Lower lobe of right lung (tissue), 2 donors: ENCODE data around the gene STOML3. TPM values are rescaled to one million over a fixed set of nuclear protein-coding genes. Genes with fewer than 3 reads are reported as not detected.

Experiments used
- ATAC-seq, 2 donors: fragments of 200-7000 bp; cut with Tn5 transposase; one replicate each; pipeline ENCODE4 v1.9.1; 2020 to 2022; ENCODE audit warnings: mild to moderate bottlenecking in 2 of 2, moderate library complexity in 2 of 2
- DNase-seq: peaks from one replicate; pipeline ENCODE4 v3.0.0-alpha.2; 2020
- H3K27ac ChIP-seq: fragments of 200-600 bp; one replicate; pipeline ENCODE4 v1.8.0; 2022
- H3K27me3 ChIP-seq: fragments of 200-600 bp; one replicate; pipeline ENCODE4 v1.8.0; 2022; ENCODE audit warnings: low read depth
- H3K36me3 ChIP-seq: fragments of 200-600 bp; one replicate; pipeline ENCODE4 v1.8.0; 2022; ENCODE audit warnings: mild to moderate bottlenecking
- H3K4me1 ChIP-seq: fragments of 200-600 bp; one replicate; pipeline ENCODE4 v1.8.0; 2022
- H3K4me3 ChIP-seq: fragments of 200-600 bp; one replicate; pipeline ENCODE4 v1.8.0; 2022; ENCODE audit warnings: mild to moderate bottlenecking
- H3K9me3 ChIP-seq: fragments of 200-600 bp; one replicate; pipeline ENCODE4 v1.8.0; 2022
- CTCF ChIP-seq: fragments of 200-600 bp; IDR thresholded peaks from one replicate; pipeline ENCODE4 v1.8.0; 2022; ENCODE audit warnings: antibody characterized with exemption, mild to moderate bottlenecking
- intact Hi-C: fragments of 100-400 bp; cut with DNase I; formaldehyde crosslinking; loops from one replicate; pipeline ENCODE4 v1.11.0; 2022
- total RNA-seq: library from RNA; stranded (reverse); fragmentation: NEBNext Ultra II Directional; extraction: Animal tissue kit (Norgen Biotek cat#: 25700); gene quantifications from one replicate; pipeline ENCODE4 v1.2.1, GENCODE V29; 2021
- donor health status: DM: no; HTN: yes; CAD: no; lungs with severe emphysema.

Gene STOML3
- total RNA-seq, 1 donor from 2014 or later = 2.7 TPM

- no peak for DNase-seq
- Histone ChIP-seq H3K4me1 (no peaks in the 10 kb centered on the region), H3K36me3 (no peaks in the 10 kb centered on the region), H3K4me3 (no peak overlapping the region), H3K27me3 (no peaks in the 10 kb centered on the region), H3K9me3 (no peaks in the 10 kb centered on the region), H3K27ac (no peak overlapping the region)
- no peak for ATAC-seq
- no peak for TF ChIP-seq CTCF
- intact Hi-C loops = no loop called here
These were observed 23.2 kb downstream of the STOML3 start for GRCh38 chr13:38967446-38967845.

DNA sequence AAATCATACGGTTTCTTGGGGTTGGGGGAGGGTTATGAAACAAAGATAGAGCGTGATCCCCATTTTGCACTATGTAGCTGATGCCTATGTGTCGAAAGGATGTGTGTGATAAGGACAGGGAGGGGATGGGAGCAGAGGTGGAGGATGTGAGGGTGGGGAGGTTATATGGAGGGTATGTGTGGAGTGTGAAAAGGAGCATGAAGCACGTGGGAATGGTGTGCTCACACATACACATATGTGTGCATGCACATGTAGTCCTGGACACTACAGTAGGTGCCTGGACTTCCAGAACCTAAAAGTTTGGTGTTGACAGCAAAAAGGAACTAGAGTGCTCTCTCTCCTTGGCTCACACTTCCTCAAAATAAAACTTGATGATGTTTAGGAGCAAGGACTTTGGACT is 25.4 kb downstream of the STOML3 start:
- ATAC-seq = no peak
- TF ChIP-seq CTCF = no peak
- intact Hi-C loops = no loop called here

DNA sequence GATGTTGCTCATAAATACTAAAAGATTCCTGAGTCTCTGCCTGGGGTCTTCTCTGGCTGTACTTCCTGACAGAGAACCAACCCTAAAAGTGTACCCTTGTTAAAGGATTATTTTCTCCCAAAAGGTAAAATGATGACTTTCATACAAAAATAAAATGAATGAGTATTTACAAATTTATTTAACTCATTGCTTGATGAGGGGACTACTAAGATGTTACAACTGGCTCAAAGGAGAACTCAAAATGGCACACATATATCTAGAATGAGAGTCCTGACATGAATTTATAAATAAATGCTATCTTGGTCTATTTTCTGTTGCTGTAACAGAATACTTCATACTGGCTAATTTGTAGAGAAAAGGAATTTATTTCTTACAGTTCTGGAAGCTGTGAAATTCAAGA is 30.5 kb downstream of the STOML3 start:
- intact Hi-C loops = no loop called here
- no peaks in the 10 kb centered on the region for H3K9me3 ChIP-seq
- no peak overlapping the region for H3K4me3 ChIP-seq
- no peaks in the 10 kb centered on the region for H3K4me1 ChIP-seq
- DNase-seq (no peak), ATAC-seq (no peak)
- TF ChIP-seq CTCF = no peak
- no peaks in the 10 kb centered on the region for H3K27me3 ChIP-seq
- no peak overlapping the region for H3K27ac ChIP-seq
- H3K36me3 ChIP-seq = no peaks in the 10 kb centered on the region

More for the DNA sequence above, 25.4 kb downstream of the STOML3 start:
- H3K9me3 ChIP-seq = no peaks in the 10 kb centered on the region
- no peak overlapping the region for H3K27ac ChIP-seq
- no peak for DNase-seq
- H3K4me1 ChIP-seq = no peaks in the 10 kb centered on the region
- H3K27me3 ChIP-seq = no peaks in the 10 kb centered on the region
- no peak overlapping the region for H3K4me3 ChIP-seq
- H3K36me3 ChIP-seq = no peaks in the 10 kb centered on the region

GRCh38 chr13:38957794-38958592 is 32.6 kb downstream of the STOML3 start:
- Histone ChIP-seq H3K36me3 (no peaks in the 10 kb centered on the region), H3K27me3 (no peaks in the 10 kb centered on the region), H3K9me3 (no peaks in the 10 kb centered on the region), H3K27ac (no peak overlapping the region), H3K4me1 (no peaks in the 10 kb centered on the region), H3K4me3 (no peak overlapping the region)
- DNase-seq (no peak), ATAC-seq (no peak)
- intact Hi-C loops = no loop called here
- TF ChIP-seq CTCF = no peak

DNA sequence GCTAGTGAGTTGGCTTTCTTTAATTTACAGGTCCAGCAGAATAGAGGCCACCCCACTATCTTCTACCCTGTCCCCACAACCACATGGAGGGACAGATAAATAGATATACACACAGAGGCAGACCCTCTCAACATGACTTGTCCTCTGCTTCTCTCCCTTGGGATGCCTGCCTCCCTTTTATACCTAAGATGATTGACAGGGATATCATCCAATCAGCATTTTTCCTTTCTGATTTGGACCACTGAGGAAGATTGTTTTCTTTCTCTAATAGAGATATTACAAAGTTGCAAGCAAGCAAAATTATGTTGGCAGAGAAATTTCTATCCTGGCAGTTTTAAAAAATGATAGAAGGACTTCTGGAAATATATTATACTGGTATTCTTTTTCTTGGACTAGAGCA is 35.8 kb downstream of the STOML3 start:
- Histone ChIP-seq H3K27ac (no peak overlapping the region), H3K36me3 (no peaks in the 10 kb centered on the region), H3K27me3 (no peaks in the 10 kb centered on the region), H3K9me3 (no peaks in the 10 kb centered on the region), H3K4me1 (no peaks in the 10 kb centered on the region), H3K4me3 (no peak overlapping the region)
- no peak for DNase-seq
- ATAC-seq = no peak
- no peak for TF ChIP-seq CTCF
- intact Hi-C loops = no loop called here
